Measurements from ENCODE around the gene TRIP10.
"Not testable (repeated sequence)": the region's sequence is repeated elsewhere in the genome, so short reads cannot be mapped to it uniquely, and the experiment has no call there.

The TRIP10 gene

GRCh38 chr19:6768236-6768785, 28.8 kb downstream of the TRIP10 start:
- DNase-seq (ENCODE audit: low read depth in 2 of 2), result no peak

GRCh38 chr19:6769006-6769619, 29.6 kb downstream of the TRIP10 start:
- no peak for DNase-seq (ENCODE audit: low read depth in 2 of 2)

- not testable (repeated sequence) for DNase-seq (ENCODE audit: low read depth in 2 of 2)
Measured at GRCh38 chr19:6771648-6772027, 32.2 kb downstream of the TRIP10 start.

- peak; percentile 59 to 76 for DNase-seq (ENCODE audit: low read depth in 2 of 2)
Measured at GRCh38 chr19:6772028-6772865, 32.8 kb downstream of the TRIP10 start, which contains the start of gene VAV1. TSS of gene VAV1 (plus strand) at chr19:6772708. CDS start at chr19:6772808, 100 bp downstream.

- DNase-seq (ENCODE audit: low read depth in 2 of 2), result no peak
Measured at GRCh38 chr19:6772866-6773322, 33.4 kb downstream of the TRIP10 start.

DNA sequence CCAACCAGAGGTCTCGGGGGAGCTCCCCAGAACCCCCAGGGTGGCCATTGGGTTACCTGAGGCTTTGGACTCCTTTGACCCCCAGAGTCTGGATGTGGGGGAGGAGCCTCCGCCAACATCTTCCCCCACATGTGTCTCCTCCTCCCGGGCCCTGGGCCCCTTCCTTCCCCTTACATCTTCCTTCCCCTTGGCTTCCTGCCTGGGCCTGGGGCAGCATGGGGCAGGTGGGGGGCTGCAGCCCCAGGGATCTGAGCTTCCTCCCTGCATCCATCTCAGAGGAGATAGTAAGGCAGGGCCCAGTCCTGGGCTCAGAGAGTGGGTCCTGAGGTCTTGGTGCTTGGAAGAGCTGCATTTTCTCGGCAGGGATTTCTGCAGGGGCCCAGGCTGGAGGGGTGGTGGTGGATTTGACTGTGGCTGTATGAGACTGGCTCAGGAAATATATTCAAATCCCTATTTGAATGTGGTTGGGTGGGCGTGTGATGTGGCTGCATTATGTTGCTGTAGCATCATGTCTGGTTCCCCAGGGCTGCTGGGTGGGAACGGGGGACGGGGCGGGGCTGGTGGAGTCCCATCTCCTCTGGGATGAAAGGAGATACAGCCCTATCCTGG, 33.9 kb downstream of the TRIP10 start:
- no peak for DNase-seq (ENCODE audit: low read depth in 2 of 2)

- DNase-seq (ENCODE audit: low read depth in 2 of 2), result no peak
Measured at GRCh38 chr19:6774821-6775707, 35.6 kb downstream of the TRIP10 start.

DNA sequence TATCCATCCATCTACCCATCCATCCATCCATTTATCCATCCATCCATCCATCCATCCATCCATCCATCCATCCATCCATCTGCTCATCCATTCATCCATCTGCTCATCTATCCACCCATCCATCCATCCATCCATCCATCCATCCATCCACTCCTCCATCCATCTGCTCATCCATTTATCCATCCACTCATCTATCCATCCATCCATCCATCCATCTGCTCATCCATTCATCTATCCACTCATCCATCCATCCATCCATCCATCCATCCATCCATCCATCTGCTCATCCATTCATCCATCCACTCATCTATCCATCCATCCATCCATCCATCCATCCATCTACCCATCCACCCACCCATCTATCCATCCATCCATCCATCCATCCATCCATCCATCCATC, 36.6 kb downstream of the TRIP10 start:
- not testable (repeated sequence) for DNase-seq (ENCODE audit: low read depth in 2 of 2)

- DNase-seq (ENCODE audit: low read depth in 2 of 2), result no peak
Measured at GRCh38 chr19:6776999-6777398, 37.5 kb downstream of the TRIP10 start.

GRCh38 chr19:6777434-6777833, 38.0 kb downstream of the TRIP10 start:
- DNase-seq (ENCODE audit: low read depth in 2 of 2), result no peak

GRCh38 chr19:6778386-6778785, 38.9 kb downstream of the TRIP10 start:
- no peak for DNase-seq (ENCODE audit: low read depth in 2 of 2)

DNA sequence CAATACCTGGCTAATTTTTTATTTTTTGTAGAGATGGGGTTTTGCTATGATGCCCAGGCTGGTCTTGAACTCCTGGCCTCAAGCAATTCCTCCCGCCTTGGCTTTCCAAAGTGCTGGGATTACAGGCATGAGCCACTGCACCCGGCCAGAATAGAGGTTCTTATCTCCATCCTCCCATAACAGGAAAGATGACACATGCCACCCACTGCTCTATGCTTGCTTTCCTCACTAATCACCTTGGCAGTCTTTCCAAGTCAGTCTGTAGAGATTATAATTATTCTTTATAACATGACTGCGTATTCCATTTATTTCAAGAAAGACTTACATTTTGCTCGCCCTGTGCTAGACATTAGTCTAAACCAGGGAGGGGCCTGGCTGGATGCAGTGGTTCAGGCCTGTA, 39.7 kb downstream of the TRIP10 start:
- DNase-seq (ENCODE audit: low read depth in 2 of 2), result no peak

DNA sequence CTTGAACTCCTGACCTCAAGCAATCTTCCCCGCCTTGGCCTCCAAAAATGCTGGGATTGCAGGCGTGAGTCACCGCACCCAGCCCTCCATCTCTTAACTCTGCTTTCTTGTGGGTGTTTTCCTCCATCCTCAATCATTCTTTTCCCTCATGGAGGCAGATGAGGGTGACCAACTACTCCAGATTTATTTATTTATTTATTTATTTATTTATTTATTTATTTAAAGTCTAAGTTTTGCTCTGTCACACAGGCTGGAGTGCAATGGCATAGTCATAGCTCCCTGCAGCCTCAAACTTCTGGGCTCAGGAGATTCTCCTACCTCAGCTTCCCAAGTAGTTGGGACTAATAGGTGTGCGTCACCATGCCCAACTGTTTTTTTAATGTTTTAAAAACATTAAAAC, 47.9 kb downstream of the TRIP10 start:
- DNase-seq (ENCODE audit: low read depth in 2 of 2), result no peak

- DNase-seq (ENCODE audit: low read depth in 2 of 2), result no peak
Measured at GRCh38 chr19:6788896-6789295, 49.4 kb downstream of the TRIP10 start.

DNA sequence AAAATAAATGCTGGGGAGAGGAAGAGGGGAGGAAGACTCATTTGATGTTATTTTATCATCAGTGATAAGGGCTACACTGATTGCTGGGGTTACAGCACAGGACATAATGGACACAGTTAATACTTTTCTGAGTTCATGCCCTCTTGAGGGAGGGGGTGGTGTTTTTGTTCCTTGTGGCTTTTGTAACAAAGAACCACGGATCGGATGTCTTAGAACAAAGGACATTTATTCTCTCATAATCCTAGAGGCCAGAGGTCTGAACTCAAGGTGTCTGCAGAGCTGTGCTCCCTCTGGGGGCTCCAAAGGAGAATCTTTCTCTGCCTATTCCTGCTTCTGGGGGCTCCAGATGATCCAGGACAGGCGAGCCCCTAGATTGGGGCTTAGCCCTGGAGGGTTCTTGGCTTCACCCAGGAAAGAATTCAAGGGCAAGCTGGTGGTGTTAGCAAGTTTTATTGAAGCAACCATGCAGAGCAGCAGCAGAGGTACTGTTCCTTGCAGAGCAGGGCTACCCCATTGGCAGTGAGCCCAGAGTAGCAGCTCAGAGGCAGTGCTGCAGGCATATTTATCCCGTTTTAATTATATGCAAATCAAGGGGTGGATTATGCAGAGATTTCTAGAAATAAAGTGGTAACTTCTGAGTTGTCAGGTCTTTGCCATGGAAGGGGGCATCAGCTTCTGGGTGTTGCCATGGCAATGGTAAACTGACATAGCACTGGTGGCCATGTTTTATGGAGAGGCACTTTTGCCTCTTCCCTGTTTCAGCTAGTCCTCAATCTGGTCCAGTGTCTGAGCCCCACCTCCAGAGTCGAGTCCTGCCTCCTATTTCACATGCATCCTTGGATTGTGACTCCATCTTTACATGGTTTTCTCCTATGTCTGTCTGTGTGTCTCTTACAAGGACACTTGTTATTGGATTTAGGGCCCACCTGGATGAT, 51.0 kb downstream of the TRIP10 start:
- DNase-seq (ENCODE audit: low read depth in 2 of 2), result no peak

GRCh38 chr19:6791237-6791636, 51.8 kb downstream of the TRIP10 start:
- DNase-seq (ENCODE audit: low read depth in 2 of 2), result no peak

DNA sequence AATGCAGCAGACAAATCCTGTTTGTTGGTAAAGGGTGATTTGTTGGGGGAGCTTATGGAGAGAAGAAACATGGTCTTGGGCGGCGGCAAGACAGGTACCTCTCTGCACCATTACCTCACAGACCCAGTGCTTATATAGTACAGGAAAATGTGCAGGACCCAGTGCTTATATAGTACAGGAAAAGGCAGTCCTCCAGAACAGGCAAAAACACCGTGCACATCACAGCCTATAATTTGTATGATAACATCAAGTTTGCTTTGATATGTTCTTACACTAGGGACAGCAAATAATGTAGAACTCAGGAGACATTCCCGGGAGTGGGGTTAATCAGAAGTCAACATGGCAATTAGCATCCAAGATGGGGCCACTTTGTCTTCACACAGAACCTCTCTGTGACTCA, 53.9 kb downstream of the TRIP10 start:
- no peak for DNase-seq (ENCODE audit: low read depth in 2 of 2)

GRCh38 chr19:6793973-6794372, 54.5 kb downstream of the TRIP10 start:
- DNase-seq (ENCODE audit: low read depth in 2 of 2), result no peak

- DNase-seq (ENCODE audit: low read depth in 2 of 2), result no peak
Measured at GRCh38 chr19:6794686-6795431, 55.4 kb downstream of the TRIP10 start.

GRCh38 chr19:6796278-6796677, 56.8 kb downstream of the TRIP10 start:
- DNase-seq (ENCODE audit: low read depth in 2 of 2), result no peak
